ENCODE data around the gene ACTN3. TPM values are rescaled to one million over a fixed set of nuclear protein-coding genes. Genes with fewer than 3 reads are reported as not detected.

The ACTN3 gene
- total RNA-seq, 1 experiment from 2014 or later: not detected

DNA sequence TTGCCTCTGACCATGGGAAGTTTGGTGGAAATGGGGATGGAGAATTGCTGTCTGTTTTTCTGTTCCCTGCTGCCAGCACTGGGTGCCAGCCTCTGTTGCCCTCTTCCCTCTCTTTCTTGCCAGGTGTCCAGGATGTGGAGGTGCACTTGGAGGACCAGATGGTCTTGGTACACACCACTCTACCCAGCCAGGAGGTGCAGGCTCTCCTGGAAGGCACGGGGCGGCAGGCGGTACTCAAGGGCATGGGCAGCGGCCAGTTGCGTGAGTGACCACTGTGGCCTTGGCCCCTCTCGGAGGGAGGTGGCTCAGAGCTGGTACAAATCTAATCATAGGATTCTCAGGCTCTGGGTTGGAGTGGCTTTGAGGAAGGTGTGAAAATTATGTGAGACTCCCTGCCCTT, 52.3 kb downstream of the ACTN3 start:
- intact Hi-C loops (cut with micrococcal nuclease): no loop called here
- Histone ChIP-seq H3K79me2 (ENCODE audit: low read length) (peaks cover 13% of the 10 kb centered on the region; the same call in 1 of the 2 replicates), H3K36me3 (ENCODE audit: low read depth, low read length) (peaks cover 11% of the 10 kb centered on the region; the same call in 1 of the 2 replicates), H4K20me1 (ENCODE audit: low read length) (no peaks in the 10 kb centered on the region), H3K4me2 (ENCODE audit: low read length) (no peak overlapping the region), H3K27me3 (ENCODE audit: low read length) (no peaks in the 10 kb centered on the region), H2AFZ (ENCODE audit: low read length) (no peak overlapping the region), H3K4me1 (ENCODE audit: insufficient read depth, low read length) (0 out of 2 replicates have a peak, but pooled peaks cover 4% of the 10 kb centered on the region), H3K4me3 (ENCODE audit: low read length) (no peak overlapping the region), H3K9me2 (replicated peaks; ENCODE audit: low read length) (no peaks in the 10 kb centered on the region), H3K9ac (ENCODE audit: low read length) (no peak overlapping the region), H3K27ac (ENCODE audit: low read length) (no peak overlapping the region), H3K9me3 (ENCODE audit: low read length) (no peaks in the 10 kb centered on the region), H3F3A (ENCODE audit: low read length, unreplicated experiment) (no peaks in the 10 kb centered on the region)
- no peak for TF ChIP-seq EZH2 (IDR thresholded peaks at IDR 0.05; ENCODE audit: low read length, unreplicated experiment)
- no peak for TF ChIP-seq EZH2phosphoT487 (IDR thresholded peaks at IDR 0.05; ENCODE audit: borderline replicate concordance, low read length)
- TF ChIP-seq, protein P1, sequence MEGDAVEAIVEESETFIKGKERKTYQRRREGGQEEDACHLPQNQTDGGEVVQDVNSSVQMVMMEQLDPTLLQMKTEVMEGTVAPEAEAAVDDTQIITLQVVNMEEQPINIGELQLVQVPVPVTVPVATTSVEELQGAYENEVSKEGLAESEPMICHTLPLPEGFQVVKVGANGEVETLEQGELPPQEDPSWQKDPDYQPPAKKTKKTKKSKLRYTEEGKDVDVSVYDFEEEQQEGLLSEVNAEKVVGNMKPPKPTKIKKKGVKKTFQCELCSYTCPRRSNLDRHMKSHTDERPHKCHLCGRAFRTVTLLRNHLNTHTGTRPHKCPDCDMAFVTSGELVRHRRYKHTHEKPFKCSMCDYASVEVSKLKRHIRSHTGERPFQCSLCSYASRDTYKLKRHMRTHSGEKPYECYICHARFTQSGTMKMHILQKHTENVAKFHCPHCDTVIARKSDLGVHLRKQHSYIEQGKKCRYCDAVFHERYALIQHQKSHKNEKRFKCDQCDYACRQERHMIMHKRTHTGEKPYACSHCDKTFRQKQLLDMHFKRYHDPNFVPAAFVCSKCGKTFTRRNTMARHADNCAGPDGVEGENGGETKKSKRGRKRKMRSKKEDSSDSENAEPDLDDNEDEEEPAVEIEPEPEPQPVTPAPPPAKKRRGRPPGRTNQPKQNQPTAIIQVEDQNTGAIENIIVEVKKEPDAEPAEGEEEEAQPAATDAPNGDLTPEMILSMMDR (conservative IDR thresholded peaks at IDR 0.05; ENCODE audit: low read depth, low read length): no peak
- ATAC-seq (no peak), DNase-seq (no peak)
- ChIA-PET CTCF (no interaction called here), POLR2A (ENCODE audit: unreplicated experiment) (interaction anchor here (0.6 kb wide), 1 partner anchor 18 kb away, joined by 3 read pairs; the partner anchor contains the start of gene RBM14)
- BruUV-seq (replicated peaks): no TSS peak

DNA sequence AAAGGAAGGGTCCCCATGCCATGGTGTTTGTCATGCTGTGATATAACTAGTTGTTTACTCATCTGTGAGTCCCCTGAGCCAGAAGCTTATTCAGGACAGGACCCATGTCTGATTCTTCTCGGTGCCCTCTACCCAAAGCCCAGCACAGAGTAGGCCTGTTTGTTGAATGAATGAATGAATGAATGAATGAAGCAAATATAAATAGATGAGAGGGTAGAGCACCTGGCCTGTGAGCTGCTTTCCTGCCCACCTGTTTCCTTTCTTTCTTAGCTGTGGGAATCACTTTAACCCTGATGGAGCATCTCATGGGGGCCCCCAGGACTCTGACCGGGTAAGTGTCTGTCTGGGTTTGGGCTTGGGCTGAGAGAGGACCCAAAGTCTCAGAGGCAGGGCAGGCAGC, 53.5 kb downstream of the ACTN3 start:
- Histone ChIP-seq H3K27me3 (ENCODE audit: low read length) (no peaks in the 10 kb centered on the region), H3K4me2 (ENCODE audit: low read length) (no peak overlapping the region), H3K36me3 (ENCODE audit: low read depth, low read length) (peaks cover 11% of the 10 kb centered on the region; the same call in 1 of the 2 replicates), H3K4me1 (ENCODE audit: insufficient read depth, low read length) (no peaks in the 10 kb centered on the region), H3K9me3 (ENCODE audit: low read length) (no peaks in the 10 kb centered on the region), H3K9ac (ENCODE audit: low read length) (no peak overlapping the region), H3K27ac (ENCODE audit: low read length) (no peak overlapping the region), H3F3A (ENCODE audit: low read length, unreplicated experiment) (no peaks in the 10 kb centered on the region), H3K79me2 (ENCODE audit: low read length) (0 out of 2 replicates have a peak, but pooled peaks cover 3% of the 10 kb centered on the region), H3K9me2 (replicated peaks; ENCODE audit: low read length) (no peaks in the 10 kb centered on the region), H2AFZ (ENCODE audit: low read length) (no peak overlapping the region), H3K4me3 (ENCODE audit: low read length) (no peak overlapping the region), H4K20me1 (ENCODE audit: low read length) (no peaks in the 10 kb centered on the region)
- DNase-seq (no peak), ATAC-seq (no peak)
- ChIA-PET CTCF (no interaction called here), POLR2A (ENCODE audit: unreplicated experiment) (no interaction called here)
- no TSS peak for BruUV-seq (replicated peaks)
- TF ChIP-seq EZH2 (IDR thresholded peaks at IDR 0.05; ENCODE audit: low read length, unreplicated experiment) (no peak), EZH2phosphoT487 (IDR thresholded peaks at IDR 0.05; ENCODE audit: borderline replicate concordance, low read length) (no peak)
- TF ChIP-seq, protein P1 (conservative IDR thresholded peaks at IDR 0.05; ENCODE audit: low read depth, low read length): no peak
- intact Hi-C loops (cut with micrococcal nuclease): no loop called here

GRCh38 chr11:66600631-66601233, 54.0 kb downstream of the ACTN3 start:
- no TSS peak for BruUV-seq (replicated peaks)
- H3K4me2 ChIP-seq (ENCODE audit: low read length): no peak overlapping the region
- no peaks in the 10 kb centered on the region for H3K9me3 ChIP-seq (ENCODE audit: low read length)
- TF ChIP-seq, protein P1 (conservative IDR thresholded peaks at IDR 0.05; ENCODE audit: low read depth, low read length): no peak
- TF ChIP-seq EZH2phosphoT487 (IDR thresholded peaks at IDR 0.05; ENCODE audit: borderline replicate concordance, low read length): no peak
- TF ChIP-seq EZH2 (IDR thresholded peaks at IDR 0.05; ENCODE audit: low read length, unreplicated experiment): no peak
- ChIA-PET CTCF (no interaction called here), POLR2A (ENCODE audit: unreplicated experiment) (no interaction called here)
- H2AFZ ChIP-seq (ENCODE audit: low read length): no peak overlapping the region
- ATAC-seq (no peak), DNase-seq (no peak)
- H3K79me2 ChIP-seq (ENCODE audit: low read length): no peaks in the 10 kb centered on the region
- no peaks in the 10 kb centered on the region for H3F3A ChIP-seq (ENCODE audit: low read length, unreplicated experiment)
- H3K4me1 ChIP-seq (ENCODE audit: insufficient read depth, low read length): no peaks in the 10 kb centered on the region
- no peak overlapping the region for H3K9ac ChIP-seq (ENCODE audit: low read length)
- intact Hi-C loops (cut with micrococcal nuclease): no loop called here
- H3K27ac ChIP-seq (ENCODE audit: low read length): no peak overlapping the region
- no peaks in the 10 kb centered on the region for H3K27me3 ChIP-seq (ENCODE audit: low read length)
- no peaks in the 10 kb centered on the region for H3K9me2 ChIP-seq (replicated peaks; ENCODE audit: low read length)
- no peaks in the 10 kb centered on the region for H4K20me1 ChIP-seq (ENCODE audit: low read length)
- no peak overlapping the region for H3K4me3 ChIP-seq (ENCODE audit: low read length)
- H3K36me3 ChIP-seq (ENCODE audit: low read depth, low read length): peaks cover 11% of the 10 kb centered on the region; the same call in 1 of the 2 replicates

Data from PC-3 (cell line).